ENCODE data around the gene NPM1.
"Not testable (repeated sequence)": the region's sequence is repeated elsewhere in the genome, so short reads cannot be mapped to it uniquely, and the experiment has no call there.

Gene NPM1

GRCh38 chr5:171355302-171355724, 32.3 kb upstream of the NPM1 start:
- no peak overlapping the region for H3K27ac ChIP-seq
- no peak overlapping the region for H3K4me3 ChIP-seq
- DNase-seq (ENCODE audit: low spot score): no peak
- TF ChIP-seq CTCF (IDR thresholded peaks at IDR 0.05): no peak

GRCh38 chr5:171357843-171358242, 29.8 kb upstream of the NPM1 start:
- Histone ChIP-seq H3K4me3 (no peak overlapping the region), H3K27ac (no peak overlapping the region)
- no peak for TF ChIP-seq CTCF (IDR thresholded peaks at IDR 0.05)
- DNase-seq (ENCODE audit: low spot score): no peak

- not testable (repeated sequence) for H3K27ac ChIP-seq; H3K4me3 ChIP-seq; DNase-seq (ENCODE audit: low spot score)
Observed at GRCh38 chr5:171361151-171361550, 26.5 kb upstream of the NPM1 start.

GRCh38 chr5:171363249-171363648, 24.4 kb upstream of the NPM1 start:
- not testable (repeated sequence) for DNase-seq (ENCODE audit: low spot score); H3K27ac ChIP-seq; H3K4me3 ChIP-seq

GRCh38 chr5:171363846-171364245, 23.8 kb upstream of the NPM1 start:
- DNase-seq (ENCODE audit: low spot score): no peak
- Histone ChIP-seq H3K4me3 (no peak overlapping the region), H3K27ac (no peak overlapping the region)
- TF ChIP-seq CTCF (IDR thresholded peaks at IDR 0.05): no peak

GRCh38 chr5:171365351-171365750, 22.3 kb upstream of the NPM1 start:
- Histone ChIP-seq H3K4me3 (no peak overlapping the region), H3K27ac (no peak overlapping the region)
- DNase-seq (ENCODE audit: low spot score): no peak
- no peak for TF ChIP-seq CTCF (IDR thresholded peaks at IDR 0.05)

- Histone ChIP-seq H3K4me3 (no peak overlapping the region), H3K27ac (no peak overlapping the region)
- no peak for DNase-seq (ENCODE audit: low spot score)
- TF ChIP-seq CTCF (IDR thresholded peaks at IDR 0.05): no peak
Observed at GRCh38 chr5:171366645-171367044, 21.0 kb upstream of the NPM1 start.

GRCh38 chr5:171367424-171368370, 20.0 kb upstream of the NPM1 start:
- Histone ChIP-seq H3K27ac (no peak overlapping the region), H3K4me3 (no peak overlapping the region)
- DNase-seq (ENCODE audit: low spot score): no peak
- no peak for TF ChIP-seq CTCF (IDR thresholded peaks at IDR 0.05)
